ENCODE measurements around the gene PHF21B.
A peak's percentile ranks its signal among the peaks of the same experiment; 100 is the strongest.
"Not testable (repeated sequence)": the region's sequence is repeated elsewhere in the genome, so short reads cannot be mapped to it uniquely, and the experiment has no call there.

The PHF21B gene

DNA sequence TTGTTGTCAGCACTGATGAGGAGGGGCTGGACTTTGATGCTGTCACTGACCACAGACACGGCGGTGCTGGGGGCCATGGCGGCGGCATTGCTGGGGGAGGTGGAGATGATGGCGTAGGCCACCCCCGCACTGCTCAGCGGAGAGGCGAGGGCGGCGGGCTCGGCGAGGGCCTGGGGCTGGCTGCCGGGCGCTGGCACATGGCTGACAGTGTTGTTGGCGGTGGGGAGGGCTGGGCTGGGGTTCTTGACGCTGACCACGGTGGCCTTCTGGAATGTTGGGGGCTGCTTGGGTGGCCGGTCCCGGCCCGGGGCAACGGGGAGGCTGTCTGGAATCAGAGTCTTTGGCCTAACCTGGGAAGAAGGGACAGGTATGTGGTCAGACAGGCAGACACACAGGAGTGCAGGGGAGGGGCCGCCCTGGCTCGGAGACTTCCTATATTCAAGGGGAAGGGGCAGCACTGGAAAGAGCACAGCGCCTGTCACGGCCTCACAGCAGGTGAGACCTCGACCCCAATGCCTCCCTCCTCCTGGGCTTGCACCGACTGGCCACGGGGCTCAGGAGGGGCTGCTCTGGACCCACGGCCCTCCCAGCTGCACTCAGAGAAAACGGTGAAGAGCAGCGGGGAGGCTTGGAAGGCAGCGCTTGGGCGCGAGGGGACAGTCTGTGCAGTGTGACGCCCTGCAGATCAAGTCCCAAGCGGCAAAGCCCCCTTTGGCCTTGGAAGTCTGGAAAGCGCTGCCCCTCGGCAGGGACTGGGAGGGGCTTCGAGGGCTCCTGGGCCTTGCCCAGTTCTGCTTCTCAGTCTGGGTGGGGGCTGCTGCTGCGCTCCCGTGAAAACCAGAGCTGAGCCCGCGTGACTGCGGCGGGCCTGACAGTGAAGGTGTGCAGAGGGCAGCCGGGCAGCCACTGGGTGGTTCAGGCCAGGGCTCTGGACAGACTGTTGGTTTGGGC lies 93.2 kb downstream of the PHF21B start:
- DNase-seq, result no peak

DNA sequence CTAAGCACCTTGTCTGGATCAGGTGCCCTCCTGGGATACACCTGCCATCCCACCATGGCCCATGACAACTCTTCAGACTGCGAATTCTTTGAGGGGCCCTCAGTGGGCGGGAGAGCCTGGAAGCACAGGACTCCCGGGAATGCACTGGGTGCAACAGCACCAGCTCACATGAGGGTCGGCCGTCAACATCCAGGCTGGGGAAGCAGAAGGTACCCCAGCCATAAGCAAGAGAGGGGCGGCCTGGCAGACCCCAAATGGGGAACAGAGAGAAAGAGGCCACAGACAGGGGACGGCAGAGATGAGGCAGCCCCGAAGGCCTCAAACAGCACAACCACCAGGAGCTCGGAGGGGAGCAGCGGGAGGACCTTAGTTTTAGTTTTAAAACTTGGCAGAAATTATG lies 94.4 kb downstream of the PHF21B start:
- DNase-seq, result no peak

DNA sequence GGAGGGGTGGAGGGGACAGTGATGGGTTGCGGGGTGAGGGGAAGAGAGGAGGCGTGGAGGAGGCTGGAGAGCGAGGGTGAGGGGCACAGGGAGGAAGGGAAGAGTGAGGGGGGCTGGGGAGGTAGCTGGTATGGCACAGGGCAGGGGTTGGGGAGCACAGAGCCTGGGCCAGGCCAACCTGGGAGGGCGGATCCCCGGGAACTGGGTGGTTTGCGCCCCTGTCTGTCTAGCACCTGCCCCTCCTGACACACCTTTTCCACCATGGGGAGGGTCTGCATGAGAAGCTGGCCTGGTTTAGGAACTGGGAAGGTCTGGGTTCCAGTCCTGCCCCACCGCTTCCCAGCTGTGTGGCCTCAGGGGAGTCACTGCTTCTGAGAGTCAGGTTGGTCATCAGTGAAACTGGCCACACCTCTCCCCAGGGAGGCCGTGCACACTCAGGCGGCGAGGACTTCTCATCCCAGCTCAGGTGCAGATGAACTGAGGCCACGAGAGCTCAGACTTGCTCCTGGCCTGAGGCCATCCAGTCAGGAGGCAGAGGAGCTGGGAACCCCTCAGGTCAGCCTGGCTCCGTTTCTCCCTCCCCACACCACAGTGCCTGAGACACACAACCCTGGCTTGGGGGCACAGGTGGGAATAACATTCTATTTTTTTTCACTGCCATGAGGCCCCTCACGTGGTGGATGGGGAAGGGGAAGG lies 95.6 kb downstream of the PHF21B start:
- no peak for DNase-seq

DNA sequence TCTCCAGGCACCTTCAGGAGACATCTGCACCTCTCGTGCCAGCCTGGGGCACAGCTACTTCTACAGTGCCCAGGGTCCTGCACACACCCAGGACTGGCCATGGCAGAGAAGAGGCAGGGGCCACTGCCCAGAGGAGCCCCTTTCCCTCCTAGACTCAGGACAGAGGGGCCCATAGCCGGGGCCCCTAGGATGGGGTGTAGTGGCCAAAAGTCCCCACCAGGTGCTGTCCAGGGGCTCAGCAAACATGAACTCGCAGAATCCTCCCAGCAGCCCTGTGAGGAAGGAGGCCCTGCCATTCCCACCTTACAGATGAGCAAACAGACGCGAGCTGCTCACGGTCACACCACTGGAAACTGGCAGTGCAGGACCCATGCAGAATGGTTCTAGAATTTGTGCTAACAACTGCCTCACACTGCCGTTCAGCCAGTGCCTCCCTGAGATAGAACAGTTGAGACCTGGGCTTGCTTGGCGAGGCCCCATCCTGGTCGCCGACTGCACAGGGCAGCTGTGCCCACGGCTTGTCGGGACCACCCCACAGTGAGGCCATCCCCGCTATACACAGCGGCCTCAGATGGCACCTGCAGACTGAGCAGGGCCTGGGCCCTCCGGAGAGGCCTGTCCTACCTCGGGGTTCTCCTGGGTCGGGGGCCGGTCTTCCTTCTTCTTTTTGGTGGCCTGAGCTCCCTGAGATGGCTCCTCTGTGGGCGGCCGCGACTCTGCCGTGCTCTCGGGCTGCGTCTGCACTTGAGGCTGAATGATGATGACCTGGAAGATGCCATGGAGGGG lies 96.4 kb downstream of the PHF21B start:
- no peak for DNase-seq

DNA sequence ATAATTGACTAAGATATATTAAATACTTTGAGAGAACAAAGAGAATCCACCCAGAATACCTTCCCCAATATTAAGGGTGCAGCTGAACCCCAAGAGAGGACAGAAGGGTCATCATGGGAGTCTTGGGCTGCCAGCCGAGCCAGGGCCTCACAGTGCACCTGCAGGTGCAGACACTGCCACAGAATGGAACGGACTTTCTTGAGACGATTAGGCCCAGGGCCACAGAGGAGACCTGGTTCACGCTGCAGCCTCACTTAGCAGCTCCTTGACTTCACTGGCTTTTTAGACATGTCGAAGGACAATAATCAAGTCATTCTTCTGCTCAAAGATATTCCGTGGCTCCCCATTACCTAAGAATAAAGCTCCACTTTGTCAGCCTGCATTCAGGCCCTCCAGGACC lies 100.6 kb downstream of the PHF21B start:
- DNase-seq, result no peak

DNA sequence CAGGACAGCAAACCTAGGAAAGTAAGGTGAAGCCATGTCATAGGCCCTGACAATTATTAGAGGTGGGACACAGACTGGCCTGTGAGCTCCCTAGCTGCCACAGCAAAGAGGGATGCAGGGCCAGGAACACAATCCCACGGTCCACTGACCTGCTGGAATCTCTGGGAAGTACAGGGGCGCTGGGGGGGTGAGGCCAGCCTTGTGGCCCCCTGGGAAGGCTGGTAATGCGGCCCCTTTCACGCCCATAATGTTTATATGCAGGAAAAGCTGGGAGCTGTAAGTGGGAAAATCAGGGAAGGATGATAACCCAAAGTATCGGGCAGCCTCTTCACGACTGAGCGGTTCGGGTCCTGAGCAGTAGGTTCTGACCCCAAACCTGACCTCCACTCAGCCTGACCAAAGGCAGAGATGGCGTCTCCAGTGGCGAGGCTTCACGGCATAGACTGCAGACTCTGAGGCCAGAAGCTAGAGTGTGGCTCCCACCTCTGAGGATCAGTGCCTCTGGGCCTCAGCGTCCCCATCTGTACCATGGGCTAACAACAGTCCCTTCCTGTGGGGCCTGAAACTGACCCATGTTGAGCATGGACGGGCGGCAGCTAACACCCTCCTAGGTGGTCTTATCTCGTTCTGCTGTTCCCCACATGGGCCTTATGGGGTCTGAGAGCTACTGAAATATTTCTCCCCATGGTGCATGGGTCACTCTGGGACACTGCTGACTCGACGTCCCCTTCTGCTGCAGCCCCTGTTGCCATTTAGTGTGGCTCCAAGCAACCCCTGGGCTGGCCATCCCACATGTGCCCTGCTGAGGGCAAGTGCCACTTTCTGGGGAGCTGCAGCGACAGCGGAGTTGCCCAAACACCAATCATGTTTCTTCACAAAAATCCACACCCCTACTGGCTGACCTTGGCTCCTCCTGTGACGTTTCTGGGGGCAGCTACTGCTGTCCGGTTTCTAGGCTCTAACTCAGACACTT lies 101.8 kb downstream of the PHF21B start:
- no peak for DNase-seq

DNA sequence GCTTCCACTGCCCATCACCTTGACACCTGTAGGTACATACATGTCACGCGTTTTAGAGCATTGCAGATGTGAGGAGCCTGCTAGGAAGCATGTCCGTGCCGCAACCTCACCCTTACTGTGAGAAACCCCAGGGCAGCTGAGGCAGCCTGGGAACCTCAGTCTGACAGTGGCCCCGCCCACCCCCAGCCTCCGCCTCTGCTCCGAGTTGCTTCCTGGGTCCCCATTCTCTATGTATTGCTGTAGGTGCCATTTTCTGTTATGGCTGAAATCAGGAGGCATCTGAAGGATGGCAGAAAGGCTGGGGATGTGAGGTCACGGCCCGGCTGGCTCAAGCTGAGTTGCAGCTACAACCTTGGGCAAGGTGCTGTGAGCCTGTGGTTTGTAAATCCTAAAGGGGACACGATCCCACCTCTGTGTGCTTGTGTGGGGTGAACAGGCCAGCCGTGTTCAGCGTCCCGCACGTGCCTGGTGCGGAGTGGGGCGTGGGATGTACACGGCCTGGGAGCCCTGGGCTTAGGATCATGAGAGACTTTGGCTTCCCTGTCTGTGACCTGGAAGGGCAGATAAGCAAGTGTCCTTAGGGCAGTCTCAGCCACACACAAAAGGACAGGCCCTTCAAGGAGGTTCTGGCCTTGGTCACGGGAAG lies 102.7 kb downstream of the PHF21B start:
- no peak for DNase-seq

DNA sequence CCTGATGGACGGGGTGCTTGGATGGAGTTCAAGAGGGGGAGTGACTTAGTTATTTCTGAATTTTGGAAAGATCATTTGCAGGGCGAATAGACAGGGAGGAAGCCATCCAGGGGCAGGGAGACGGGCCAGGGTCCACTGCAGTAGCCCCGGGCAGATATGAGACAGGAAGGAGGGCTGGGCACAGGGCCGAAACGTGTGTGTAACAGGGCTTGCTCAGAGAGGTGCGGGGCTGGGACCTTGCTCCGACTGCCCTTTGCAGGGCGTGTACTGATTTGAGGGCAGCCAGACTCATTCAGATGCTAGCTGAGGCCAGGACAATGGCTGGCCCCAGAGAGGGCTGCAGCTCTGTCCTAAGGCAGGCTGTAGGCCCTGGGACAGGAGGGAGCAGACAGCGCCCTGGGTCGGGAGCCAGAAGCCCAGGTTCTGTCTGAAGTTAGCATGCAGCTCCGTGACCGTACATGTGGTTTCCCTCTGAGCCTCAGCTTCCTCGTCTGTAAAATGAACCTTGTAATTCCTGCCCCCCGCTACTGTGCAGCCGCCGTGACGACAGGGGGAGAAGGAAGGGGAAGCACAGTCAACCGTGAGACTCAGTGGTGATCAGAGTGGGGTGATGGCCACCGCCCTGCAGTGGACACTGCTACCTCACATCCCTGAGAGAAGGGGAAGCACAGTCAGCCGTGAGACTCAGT lies 103.4 kb downstream of the PHF21B start:
- no peak for DNase-seq

DNA sequence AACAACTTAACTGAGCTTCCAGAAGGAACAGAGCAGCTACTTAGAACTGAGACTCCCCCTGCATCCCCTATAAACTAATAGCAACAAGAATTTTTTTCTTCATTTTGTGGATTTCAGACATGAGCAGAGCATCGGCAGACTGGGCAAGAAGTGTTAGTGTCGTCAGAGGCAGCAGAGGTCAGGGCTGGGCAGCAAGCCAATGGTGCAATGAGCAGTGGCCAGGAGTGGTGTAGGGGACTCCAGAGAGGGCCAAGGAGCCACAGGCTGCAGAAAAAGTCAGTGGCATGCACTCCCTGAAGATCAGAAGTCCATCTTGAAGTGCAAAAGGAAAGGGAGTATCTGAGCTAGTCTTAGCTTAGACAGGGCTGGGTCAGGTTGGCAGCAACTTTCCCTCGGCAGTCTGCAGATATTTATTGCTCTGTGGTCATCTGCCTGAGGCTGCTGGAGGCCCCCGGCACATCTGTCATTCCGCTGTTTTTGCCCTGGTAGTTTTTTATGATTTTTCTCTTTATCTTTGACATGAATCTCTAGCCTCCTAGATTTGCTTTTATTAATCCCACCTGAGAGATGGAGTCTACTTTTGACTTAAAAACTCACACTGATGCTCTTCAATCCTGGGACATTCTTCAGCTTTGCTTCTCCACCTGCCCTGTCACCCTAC lies 105.2 kb downstream of the PHF21B start:
- DNase-seq, result not testable (repeated sequence)

DNA sequence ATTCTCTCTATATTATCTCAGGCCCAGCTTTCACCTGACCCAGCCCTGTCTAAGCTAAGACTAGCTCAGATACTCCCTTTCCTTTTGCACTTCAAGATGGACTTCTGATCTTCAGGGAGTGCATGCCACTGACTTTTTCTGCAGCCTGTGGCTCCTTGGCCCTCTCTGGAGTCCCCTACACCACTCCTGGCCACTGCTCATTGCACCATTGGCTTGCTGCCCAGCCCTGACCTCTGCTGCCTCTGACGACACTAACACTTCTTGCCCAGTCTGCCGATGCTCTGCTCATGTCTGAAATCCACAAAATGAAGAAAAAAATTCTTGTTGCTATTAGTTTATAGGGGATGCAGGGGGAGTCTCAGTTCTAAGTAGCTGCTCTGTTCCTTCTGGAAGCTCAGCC lies 106.6 kb downstream of the PHF21B start:
- DNase-seq, result not testable (repeated sequence)

DNA sequence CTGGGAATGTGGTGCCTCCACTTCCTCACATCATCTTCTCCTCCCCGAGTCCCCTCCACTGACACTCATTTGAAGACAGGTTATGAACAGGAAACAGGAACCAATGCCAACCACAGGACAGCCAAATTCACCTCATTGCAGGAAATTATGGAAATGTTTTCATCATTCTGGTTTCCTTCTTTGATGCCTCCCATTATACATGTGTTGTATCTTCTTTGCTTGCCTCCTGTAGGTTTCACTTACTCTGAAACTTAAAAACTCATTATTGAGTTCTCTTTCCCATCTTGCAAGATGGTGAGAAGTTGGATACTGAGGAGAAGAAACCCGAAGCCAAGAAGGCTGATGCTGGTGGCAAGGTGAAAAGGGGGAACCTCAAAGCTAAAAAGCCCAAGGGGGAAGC lies 108.5 kb downstream of the PHF21B start:
- no peak for DNase-seq

DNA sequence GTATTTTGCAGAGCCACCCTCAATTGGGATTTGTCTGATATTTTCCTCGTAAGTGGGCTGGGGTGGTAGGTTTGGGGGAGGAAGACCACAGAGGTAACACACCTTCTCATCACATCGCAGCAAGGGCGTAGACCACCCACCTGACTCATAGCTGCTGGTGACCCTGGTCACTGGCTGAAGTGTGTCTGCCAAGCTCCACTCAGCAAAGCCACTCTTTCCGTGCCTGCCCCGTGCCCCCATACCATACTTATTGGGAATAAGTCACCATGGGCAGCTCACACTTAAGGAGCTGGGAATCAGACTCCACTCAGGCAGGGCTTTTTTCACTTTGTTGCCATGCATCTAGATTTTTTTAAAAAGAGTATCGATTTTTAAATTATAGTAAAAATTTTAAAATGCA lies 111.6 kb downstream of the PHF21B start:
- no peak for DNase-seq

DNA sequence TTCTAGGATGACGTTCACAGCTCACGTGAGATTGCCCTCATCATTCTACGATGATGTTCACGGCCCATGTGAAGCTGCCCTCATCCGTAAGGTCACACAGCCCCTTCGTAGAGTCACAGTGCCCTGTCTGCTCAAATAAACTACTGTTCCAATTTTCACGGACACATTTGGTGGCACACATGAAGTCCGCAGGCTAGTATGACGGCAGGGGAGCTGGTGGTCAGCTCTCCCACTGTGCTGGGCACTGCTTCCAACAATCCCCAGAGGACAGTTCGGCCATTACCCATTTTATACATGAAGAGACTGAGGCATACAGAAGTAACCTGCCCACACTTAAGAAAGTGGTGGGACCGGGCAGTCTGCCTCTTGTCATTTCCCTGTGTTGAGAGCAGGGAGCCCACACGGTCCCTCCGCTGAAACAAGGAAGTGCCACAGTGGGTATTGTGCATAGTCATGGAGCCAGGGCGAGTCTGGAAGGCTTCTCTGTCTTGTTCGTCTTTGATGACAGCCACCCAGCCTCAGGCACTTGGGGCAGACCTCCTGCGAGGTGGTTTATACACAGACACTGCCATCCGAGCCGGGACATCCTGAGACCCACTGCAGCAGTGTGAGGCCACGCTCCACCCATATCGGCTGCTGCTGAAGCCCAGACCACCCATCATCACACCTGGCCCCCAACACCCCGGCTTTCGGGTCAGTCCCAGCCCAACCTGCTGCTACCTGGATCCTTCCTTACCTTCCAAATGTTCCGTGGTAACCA lies 114.3 kb downstream of the PHF21B start:
- DNase-seq, result no peak

DNA sequence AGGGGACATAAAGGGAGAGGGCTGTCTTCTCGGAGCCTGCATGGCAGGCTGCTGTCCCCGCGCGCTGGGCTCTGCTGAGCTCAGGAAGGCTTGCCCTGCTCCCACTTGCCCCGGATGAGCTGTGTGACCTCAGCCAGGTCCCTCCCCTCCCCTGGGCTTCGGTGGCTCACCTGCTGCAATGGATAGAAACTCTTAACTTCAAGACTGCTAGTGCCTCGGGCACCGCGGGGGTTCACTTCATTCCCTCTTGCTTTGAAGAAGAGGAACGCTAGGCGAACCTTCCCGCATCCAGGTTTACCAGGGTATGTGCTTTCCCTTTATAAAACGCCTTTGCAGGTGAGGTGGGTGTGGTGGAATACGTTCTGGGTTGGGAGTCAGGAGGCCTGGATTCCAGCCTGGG lies 115.0 kb downstream of the PHF21B start:
- DNase-seq, result peak; percentile 5

DNA sequence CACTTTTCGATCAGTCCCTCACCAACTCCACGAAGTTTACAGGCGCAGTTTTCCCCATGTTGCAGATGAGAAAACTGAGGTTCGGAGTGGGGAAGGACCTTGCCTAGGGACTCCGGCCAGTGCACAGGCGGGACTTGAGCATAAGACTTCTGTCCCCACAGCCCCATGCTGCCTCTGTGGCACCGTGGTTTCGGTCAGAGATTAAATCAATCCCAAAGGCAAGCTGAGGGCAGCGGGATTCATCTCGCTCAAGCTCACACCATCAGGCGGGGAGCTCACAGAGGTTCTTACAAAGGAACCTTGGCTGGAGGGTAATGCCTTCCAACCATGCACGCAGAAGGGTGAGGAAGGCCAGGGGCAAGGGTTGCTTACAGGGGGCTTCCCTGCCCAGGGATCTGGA lies 115.5 kb downstream of the PHF21B start:
- DNase-seq, result peak; percentile 4

DNA sequence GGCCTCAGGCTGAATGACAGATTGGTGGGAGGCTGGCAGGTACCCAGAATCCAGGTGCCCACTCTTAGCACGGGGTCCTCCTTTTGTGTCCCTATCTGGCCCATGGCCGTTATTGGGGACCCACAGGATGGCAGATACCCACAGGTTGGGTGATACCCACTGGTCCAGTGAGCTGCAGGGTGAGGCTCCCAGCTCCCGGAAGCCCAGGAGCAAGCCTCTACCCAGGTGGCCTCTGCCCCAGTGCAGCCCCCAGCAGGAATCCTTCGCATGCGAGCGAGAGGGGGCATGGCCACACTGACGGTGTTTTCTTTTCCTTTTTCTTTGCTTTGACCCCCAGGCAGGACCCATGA lies 116.1 kb downstream of the PHF21B start:
- DNase-seq, result peak; percentile 9

DNA sequence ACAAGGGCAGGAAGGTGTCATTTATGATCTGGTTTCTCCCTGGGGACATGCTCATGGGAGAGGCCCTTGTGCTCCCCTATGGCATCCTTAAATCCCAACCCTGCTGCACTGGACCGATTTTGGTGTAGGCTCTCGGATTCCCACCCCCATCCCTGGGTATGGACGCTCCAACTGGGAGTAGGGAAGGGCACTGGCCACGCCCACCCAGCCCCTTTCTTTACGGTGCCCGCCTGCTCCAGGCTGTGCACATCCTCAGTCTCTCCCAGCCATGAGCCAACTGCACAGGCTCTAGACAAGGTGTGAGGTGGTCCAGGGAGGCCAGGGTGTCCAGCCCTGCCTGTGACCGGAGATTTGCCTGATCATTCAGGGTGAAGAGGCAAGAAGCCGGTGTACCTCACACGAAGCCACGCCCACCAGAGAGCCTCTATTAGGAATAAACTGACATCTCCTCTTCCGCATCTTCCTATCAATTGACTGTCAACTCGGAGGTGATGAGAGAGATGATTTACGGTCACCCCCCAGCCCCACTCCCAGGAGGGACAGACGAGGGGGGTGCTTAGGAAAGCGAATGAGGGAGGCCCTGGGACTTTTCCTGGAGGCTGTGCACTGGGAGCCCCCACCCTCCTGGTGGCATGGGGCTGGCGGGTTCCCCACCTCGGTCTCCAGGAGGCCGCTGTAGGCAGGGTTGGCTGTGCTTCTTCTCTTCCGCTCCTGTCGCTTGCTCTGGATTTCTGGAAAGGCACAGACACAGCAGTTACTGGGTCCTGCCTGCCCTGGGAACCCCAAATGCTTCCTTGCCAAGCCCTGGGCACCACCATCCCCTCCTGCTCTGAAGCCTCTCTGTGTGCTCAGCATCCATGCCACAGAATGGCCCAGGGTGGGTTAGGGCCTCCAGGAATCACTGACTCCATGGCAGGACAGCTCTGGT lies 116.7 kb downstream of the PHF21B start:
- peak; percentile 6 for DNase-seq

DNA sequence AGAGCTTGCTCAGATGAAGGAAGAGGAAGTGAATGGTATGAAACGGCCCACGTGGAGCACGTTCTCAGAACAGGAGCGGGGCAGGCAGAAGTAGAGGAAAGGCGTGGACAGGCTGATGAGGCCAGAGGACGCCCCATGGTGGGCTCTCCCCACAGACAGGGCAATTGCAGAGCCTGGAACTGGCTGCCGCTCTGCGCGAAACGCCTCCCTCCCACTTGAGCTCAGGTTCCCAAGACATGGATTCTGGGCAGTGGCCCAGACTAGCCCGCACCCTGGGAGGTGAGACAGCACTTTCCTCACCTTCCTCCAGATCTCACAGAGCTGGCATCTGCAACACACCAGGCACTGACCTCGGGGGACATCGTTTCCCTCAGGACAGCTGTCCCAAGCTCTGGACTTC lies 117.6 kb downstream of the PHF21B start:
- peak; percentile 10 for DNase-seq

DNA sequence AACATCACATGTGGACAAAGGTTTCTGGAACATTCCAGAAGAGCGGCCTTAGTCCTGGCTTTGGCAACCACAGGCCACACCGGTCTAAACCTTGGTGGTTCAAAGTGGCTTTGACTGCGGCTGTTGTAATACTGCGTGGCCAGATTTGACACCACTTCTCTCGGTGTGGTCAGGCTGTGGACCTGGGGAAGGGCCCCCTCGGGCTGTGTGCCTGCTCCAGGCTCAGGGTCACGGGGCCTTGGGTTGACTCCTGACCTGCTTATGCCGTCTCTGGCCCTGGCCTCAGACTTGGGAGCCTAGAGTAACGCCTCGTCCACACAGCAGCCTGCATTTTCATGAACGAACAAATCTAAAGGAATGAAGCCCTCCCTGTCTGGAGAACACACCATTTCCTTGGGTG lies 118.0 kb downstream of the PHF21B start:
- DNase-seq, result no peak

Data from right hindlimb (tissue), 1 donor.